Loucy (cell line): ENCODE measurements around the gene GPR35.

Experiments used
- H2AFZ ChIP-seq: fragments of 200-600 bp; sonication (generic); 2 replicates; pipeline ENCODE4 v1.6.0; 2016; ENCODE audit warnings: antibody characterized with exemption, mild to moderate bottlenecking, low read length, moderate library complexity
- H3F3A ChIP-seq: fragments of 200-600 bp; 2 replicates; pipeline ENCODE4 v1.6.0; 2016; ENCODE audit warnings: antibody characterized with exemption, low read depth, mild to moderate bottlenecking
- H3K27me3 ChIP-seq: fragments of 200-600 bp; sonication (generic); 2 replicates; pipeline ENCODE4 v1.6.1; 2014; ENCODE audit warnings: low read length, mild to moderate bottlenecking; ENCODE audit not compliant: insufficient read depth, poor library complexity, severe bottlenecking
- H3K36me3 ChIP-seq: fragments of 200-600 bp; sonication (generic); 2 replicates; pipeline ENCODE4 v1.6.1; 2016; ENCODE audit warnings: low read length; ENCODE audit not compliant: insufficient read depth
- H3K4me1 ChIP-seq: fragments of 200-600 bp; sonication (generic); 2 replicates; pipeline ENCODE4 v1.5.1; 2014; ENCODE audit warnings: low read length, mild to moderate bottlenecking; ENCODE audit not compliant: insufficient read depth, poor library complexity, severe bottlenecking
- H3K4me2 ChIP-seq: fragments of 200-600 bp; sonication (generic); 2 replicates; pipeline ENCODE4 v1.6.0; 2014; ENCODE audit warnings: antibody characterized with exemption, low read length, low read depth, mild to moderate bottlenecking; ENCODE audit not compliant: poor library complexity, severe bottlenecking
- H3K4me3 ChIP-seq: fragments of 200-600 bp; sonication (generic); 2 replicates; pipeline ENCODE4 v1.5.1; 2014; ENCODE audit warnings: low read length, mild to moderate bottlenecking, mixed read lengths; ENCODE audit not compliant: poor library complexity, severe bottlenecking
- H3K79me2 ChIP-seq: fragments of 200-600 bp; sonication (generic); 2 replicates; pipeline ENCODE4 v1.6.1; 2014; ENCODE audit warnings: low read length; ENCODE audit not compliant: insufficient read depth
- H3K9ac ChIP-seq: fragments of 200-600 bp; sonication (generic); 2 replicates; pipeline ENCODE4 v1.6.0; 2014; ENCODE audit warnings: mild to moderate bottlenecking, low read depth, low read length, moderate library complexity; ENCODE audit not compliant: poor library complexity, severe bottlenecking
- H3K9me2 ChIP-seq: fragments of 200-600 bp; sonication (generic); replicated peaks from 2 replicates; pipeline ENCODE4 v1.6.1; 2016; ENCODE audit warnings: low read depth, low read length, mixed read lengths
- H3K9me3 ChIP-seq: fragments of 200-600 bp; sonication (generic); 2 replicates; pipeline ENCODE4 v1.6.1; 2014; ENCODE audit warnings: mild to moderate bottlenecking, antibody characterized with exemption, low read length, low read depth; ENCODE audit not compliant: insufficient read depth
- H4K20me1 ChIP-seq: fragments of 200-600 bp; sonication (generic); 2 replicates; pipeline ENCODE4 v1.6.0; 2014; ENCODE audit warnings: antibody characterized with exemption, low read length, mild to moderate bottlenecking; ENCODE audit not compliant: insufficient read depth, poor library complexity, severe bottlenecking
- CTCF ChIP-seq: fragments of 200-600 bp; sonication (generic); conservative IDR thresholded peaks from 2 replicates; pipeline ENCODE4 v1.5.1; 2014; ENCODE audit warnings: mild to moderate bottlenecking, antibody characterized with exemption, low read length
- EZH2phosphoT487 ChIP-seq: fragments of 200-600 bp; IDR thresholded peaks from 2 replicates; pipeline ENCODE4 v1.6.1; 2018; ENCODE audit warnings: antibody characterized with exemption, mild to moderate bottlenecking, moderate library complexity, borderline replicate concordance

The GPR35 gene

GRCh38 chr2:240635998-240636547 is 10.8 kb downstream of the GPR35 start:
- Histone ChIP-seq H3K4me1 (no peaks in the 10 kb centered on the region), H3F3A (no peaks in the 10 kb centered on the region), H3K9me2 (no peaks in the 10 kb centered on the region), H3K4me3 (no peak overlapping the region), H3K9ac (no peak overlapping the region), H3K79me2 (no peaks in the 10 kb centered on the region), H4K20me1 (no peaks in the 10 kb centered on the region), H3K36me3 (no peaks in the 10 kb centered on the region), H3K27me3 (no peaks in the 10 kb centered on the region), H3K4me2 (no peak overlapping the region), H2AFZ (no peak overlapping the region), H3K9me3 (peaks cover 21% of the 10 kb centered on the region; the same call in 1 of the 2 replicates)
- TF ChIP-seq EZH2phosphoT487 (no peak), CTCF (no peak)

- Histone ChIP-seq H3F3A (no peaks in the 10 kb centered on the region), H3K4me3 (no peak overlapping the region), H3K9ac (no peak overlapping the region), H3K79me2 (no peaks in the 10 kb centered on the region), H3K9me2 (no peaks in the 10 kb centered on the region), H3K4me1 (no peaks in the 10 kb centered on the region), H4K20me1 (no peaks in the 10 kb centered on the region), H3K9me3 (peaks cover 21% of the 10 kb centered on the region; the same call in 1 of the 2 replicates), H3K4me2 (no peak overlapping the region), H2AFZ (no peak overlapping the region), H3K27me3 (no peaks in the 10 kb centered on the region), H3K36me3 (no peaks in the 10 kb centered on the region)
- no peak for TF ChIP-seq EZH2phosphoT487
- TF ChIP-seq CTCF = no peak
Measured at GRCh38 chr2:240636563-240637115, 11.4 kb downstream of the GPR35 start.

- H3K36me3 ChIP-seq = no peaks in the 10 kb centered on the region
- H4K20me1 ChIP-seq = no peaks in the 10 kb centered on the region
- no peaks in the 10 kb centered on the region for H3K4me1 ChIP-seq
- no peak overlapping the region for H3K4me3 ChIP-seq
- no peaks in the 10 kb centered on the region for H3K79me2 ChIP-seq
- no peaks in the 10 kb centered on the region for H3K9me2 ChIP-seq
- TF ChIP-seq EZH2phosphoT487 (no peak), CTCF (no peak)
- H3K27me3 ChIP-seq = no peaks in the 10 kb centered on the region
- H3K9me3 ChIP-seq = peaks cover 21% of the 10 kb centered on the region; the same call in 1 of the 2 replicates
- H3K4me2 ChIP-seq = no peak overlapping the region
- H3F3A ChIP-seq = no peaks in the 10 kb centered on the region
- no peak overlapping the region for H3K9ac ChIP-seq
- H2AFZ ChIP-seq = no peak overlapping the region
Measured at GRCh38 chr2:240637116-240637900, 12.0 kb downstream of the GPR35 start.
